T1000 (cell line): ENCODE measurements around the gene DUSP1.
"Not testable (repeated sequence)": the region's sequence is repeated elsewhere in the genome, so short reads cannot be mapped to it uniquely, and the experiment has no call there.

Experiments
- DNase-seq: peaks from one replicate; lab custom pipeline; 2025; ENCODE audit warnings: mixed read lengths; lab: John Stamatoyannopoulos, UW

The DUSP1 gene

GRCh38 chr5:172797771-172798191, 26.8 kb upstream of the DUSP1 start:
- no peak for DNase-seq

GRCh38 chr5:172796306-172796705, 25.3 kb upstream of the DUSP1 start:
- no peak for DNase-seq

DNA sequence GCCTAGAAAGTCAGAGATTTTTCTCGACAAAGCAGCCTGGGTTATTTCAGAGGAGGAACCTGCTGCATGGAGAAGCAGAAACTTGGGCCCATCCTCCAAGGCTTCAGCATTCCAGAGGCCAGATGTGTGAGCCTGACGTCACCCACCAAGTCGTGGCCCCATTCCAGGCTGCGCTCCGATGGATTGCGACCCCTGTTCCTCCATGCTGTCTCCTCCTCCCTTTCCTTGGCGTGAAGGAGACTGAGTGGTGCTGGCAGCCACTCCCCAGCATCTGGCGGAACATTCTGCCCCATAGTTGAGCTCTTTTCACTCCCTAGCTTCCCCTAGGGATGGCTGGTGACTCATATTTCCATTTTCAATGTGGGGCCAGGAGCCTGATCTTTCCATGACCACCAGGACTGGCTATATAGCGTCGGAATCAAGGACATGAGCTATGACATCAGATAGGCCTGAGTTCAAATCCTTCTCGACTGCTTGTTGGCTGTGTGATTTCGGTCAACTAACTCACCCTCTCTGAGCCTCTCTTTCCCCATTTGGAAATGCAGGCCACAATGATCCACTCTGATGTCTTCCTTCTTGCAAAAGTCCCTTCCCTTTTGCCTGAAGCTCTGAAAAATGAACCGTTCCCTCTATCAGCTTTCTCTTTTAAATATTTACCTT, 24.5 kb upstream of the DUSP1 start:
- peak; percentile 59 for DNase-seq

GRCh38 chr5:172793577-172794488, 22.8 kb upstream of the DUSP1 start:
- DNase-seq = no peak

DNA sequence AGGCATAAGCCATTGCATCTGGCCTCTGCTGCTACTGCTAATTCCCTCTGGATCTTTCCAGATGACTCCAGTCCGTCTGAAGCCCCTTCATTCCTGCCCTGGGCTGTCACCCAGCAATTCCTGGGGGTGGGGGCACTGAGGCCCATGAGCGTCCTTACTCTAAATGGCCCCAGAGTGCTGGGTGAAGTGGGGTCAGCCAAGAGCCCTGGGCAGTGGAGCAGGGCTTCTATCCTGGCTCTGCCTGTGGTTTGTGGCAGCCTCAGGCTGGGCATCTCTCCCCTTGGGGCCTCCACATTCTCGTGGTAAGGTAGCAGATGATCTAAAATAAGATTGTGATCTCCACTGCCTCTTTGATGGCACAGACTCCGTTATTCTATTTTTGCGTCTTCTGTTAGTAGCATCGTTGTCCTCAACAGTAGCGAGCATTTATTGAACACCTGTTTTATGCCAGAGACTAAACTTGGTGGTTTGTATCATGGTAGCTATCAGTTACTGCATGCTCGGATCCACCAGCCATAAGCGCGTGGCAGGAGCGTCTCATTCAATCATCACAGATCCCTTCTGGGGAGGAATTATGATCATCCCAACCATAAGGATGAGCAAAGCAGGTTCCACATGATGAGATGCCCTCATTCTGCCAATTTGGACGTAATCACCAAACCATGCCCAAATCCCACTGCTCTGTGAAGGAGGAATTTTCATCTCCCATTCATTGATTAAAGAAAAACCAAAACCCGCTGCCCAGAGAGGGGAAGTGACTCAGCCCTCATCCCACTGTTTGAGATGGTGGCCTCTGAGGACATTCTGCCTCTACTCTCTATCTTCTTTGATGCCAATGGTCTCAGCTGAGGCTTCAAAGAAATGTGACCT, 21.9 kb upstream of the DUSP1 start:
- DNase-seq = no peak

DNA sequence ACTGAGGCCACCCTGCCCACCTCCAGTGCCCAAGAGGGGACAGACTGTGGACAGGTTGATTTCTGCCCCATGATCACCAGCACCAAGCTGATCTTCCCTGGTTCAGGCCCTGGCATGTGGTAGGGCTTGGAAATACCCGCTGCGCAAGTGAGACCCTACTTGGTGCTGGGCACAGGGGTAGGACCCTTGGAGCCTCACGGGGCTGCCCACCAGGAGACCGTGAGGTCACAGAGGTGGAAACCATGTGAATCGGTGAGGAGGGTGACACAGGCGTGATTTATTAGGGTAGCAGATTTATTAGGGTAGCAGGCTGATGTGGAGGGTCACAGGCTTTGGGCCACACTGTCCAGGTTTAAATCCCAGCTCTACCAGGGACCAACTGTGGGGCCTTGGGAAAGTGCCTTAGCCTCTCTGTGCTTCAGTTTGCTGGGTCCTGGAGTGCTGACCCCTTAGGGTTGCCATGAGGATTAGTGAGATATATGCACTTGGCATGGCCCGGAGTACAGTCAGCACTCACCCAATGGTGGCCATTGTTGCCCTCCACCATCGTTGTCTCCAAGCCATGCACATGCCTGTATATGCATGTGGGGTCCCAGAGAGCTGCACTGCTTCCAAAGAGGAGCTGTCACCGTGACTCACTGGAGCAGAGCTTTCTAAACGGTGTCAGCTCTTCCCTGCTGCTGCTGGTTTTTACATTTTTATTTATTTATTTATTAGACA, 20.9 kb upstream of the DUSP1 start:
- DNase-seq = no peak

GRCh38 chr5:172791286-172791685, 20.3 kb upstream of the DUSP1 start:
- DNase-seq = no peak

GRCh38 chr5:172790496-172790889, 19.5 kb upstream of the DUSP1 start:
- no peak for DNase-seq

GRCh38 chr5:172789687-172790495, 18.9 kb upstream of the DUSP1 start:
- no peak for DNase-seq

- no peak for DNase-seq
Measured at GRCh38 chr5:172788771-172789686, 18.0 kb upstream of the DUSP1 start.

DNA sequence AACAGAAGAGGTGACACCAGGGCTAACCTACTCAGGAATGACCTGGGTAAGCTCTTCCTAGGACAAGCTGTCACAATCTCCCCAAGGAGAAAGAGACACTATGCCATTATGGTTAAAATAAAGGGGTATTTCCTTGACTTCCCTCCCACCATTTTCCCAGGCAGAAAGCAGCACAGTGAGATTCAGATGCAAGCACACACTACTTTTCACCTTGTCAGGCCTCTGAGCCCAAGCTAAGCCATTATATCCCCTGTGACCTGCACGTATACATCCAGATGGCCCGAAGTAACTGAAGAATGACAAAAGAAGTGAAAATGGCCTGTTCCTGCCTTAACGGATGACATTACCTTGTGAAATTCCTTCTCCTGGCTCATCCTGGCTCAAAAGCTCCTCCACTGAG, 16.5 kb upstream of the DUSP1 start:
- not testable (repeated sequence) for DNase-seq

DNA sequence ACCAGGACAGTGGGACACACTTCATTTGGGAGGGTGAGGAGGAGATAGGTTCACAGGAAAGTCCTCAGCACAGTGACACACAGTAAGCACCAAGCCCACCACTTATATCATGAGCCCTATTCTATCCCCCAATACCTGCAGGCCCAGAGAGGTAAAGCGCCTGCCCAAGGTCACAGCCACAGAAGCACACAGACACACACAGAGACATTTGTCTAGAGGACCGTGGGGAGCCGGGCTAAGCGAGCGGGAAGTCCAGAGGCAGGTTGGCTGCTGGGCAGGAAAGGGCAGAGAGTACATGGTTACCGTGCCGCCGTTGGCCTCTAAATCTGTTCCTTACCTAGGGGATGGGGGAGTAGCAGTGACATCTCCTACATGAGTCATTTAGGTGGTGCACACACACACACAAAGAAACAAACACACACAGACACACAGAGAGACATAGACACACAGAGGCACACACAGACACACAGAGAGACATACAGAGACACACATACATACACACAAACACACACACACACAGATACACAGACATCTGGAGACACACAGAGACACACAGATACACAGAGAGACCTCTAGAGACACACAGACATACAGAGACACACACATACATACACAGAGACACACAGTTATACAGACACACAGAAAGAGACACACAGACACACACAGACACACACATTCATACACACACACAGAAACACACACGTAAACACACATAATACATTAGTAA, 15.9 kb upstream of the DUSP1 start:
- no peak for DNase-seq

DNA sequence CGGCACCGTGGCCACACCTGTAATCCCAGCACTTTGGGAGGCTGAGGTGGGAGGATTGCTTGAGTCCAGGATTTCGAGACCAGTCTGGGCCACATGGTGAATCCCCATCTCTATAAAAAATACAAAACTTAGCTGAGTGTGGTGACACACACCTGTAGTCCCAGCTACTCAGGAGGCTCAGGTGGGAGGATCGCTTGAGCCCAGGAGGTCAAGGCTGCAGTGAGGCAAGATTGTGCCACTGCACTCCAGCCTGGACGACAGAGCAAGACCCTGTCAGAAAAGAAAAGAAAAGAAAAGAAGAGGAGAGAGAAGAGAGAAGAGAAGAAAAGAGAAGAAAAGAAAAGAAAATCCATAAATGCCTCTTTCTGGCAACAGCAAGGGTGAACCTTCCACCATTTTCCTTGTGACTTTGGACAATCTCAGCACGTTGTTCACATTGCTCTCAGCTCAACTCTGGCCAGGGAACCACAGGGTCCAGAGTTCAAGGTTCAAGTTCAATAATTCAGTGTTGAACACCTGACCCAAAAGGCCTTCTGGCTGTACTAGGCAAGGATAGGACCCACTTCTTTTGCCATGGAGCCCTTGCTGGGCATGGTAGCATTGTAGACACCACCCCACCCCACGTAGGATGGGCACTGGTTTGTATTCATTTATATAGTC, 14.6 kb upstream of the DUSP1 start:
- no peak for DNase-seq

DNA sequence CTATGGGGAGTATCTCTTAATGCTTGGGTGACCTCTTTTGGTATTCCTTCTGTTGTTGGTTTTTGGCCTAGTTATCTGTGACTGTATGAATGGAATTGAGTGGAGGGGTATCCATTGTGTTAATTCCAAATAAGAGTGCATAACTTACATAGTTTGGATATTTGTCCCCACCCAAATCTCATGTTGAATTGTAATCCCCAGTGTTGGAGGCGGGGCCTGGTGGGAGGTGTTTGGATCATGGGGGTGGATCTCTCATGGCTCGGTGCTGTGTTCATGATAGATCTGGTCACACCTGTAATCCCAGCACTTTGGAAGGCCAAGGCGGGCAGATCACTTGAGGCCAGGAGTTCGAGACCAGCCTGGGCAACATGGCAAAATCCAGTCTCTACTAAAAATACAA, 13.2 kb upstream of the DUSP1 start:
- DNase-seq = not testable (repeated sequence)

- not testable (repeated sequence) for DNase-seq
Measured at GRCh38 chr5:172783319-172783718, 12.3 kb upstream of the DUSP1 start.

- no peak for DNase-seq
Measured at GRCh38 chr5:172782169-172783039, 11.4 kb upstream of the DUSP1 start.

DNA sequence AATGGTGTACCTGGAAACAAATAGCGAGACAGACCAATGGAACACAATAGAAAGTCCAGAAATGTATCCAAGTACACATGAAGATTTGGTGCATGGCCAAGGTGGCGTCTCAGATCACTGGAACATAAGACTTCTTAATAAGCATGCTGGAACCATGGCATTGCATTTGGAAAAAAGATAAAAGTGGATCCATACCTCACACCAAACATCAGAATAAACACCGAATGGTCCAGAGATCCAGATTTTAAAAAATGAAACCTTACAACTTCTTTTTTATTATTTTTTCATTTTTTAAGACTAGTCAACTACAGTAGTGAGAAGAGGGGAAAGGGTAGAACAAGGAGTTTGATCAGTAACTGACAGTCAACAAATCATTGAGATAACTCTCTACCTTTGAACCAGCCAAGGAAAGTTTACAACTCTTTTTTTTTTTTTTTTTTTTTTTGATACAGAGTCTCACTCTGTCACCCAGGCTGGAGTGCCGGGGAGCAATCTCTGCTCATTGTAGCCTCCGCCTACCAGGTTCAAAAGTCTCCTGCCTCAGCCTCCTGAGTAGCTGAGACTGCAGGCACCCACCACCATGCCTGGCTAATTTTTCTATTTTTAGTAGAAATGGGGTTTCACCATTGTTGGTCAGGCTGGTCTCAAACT, 8.8 kb upstream of the DUSP1 start:
- no peak for DNase-seq
